H1 (cell line): ENCODE data around the gene RRP9. TPM values are rescaled to one million over a fixed set of nuclear protein-coding genes. Genes with fewer than 3 reads are reported as not detected.

Experiments
- CTCF ChIA-PET: fragments of 300-600 bp; sonication (Branson Sonifier 250); formaldehyde crosslinking; loops from one replicate; lab custom pipeline; 2021; ENCODE audit not compliant: partially characterized antibody; lab: Charles Lee
- POLR2A ChIA-PET: fragments of 300-600 bp; sonication (Branson Sonifier 250); formaldehyde crosslinking; loops from one replicate; lab custom pipeline; 2021; ENCODE audit warnings: inconsistent platforms; ENCODE audit not compliant: partially characterized antibody; lab: Charles Lee
- DNase-seq, 2 experiments: peaks; one replicate each; pipeline versions ENCODE4 v3.0.0 to v3.0.0-alpha.2; 2010 to 2022; ENCODE audit warnings: low spot score in 2 of 2, low read depth in 1 of 2, mixed read lengths in 1 of 2
- FAIRE-seq: peaks from 2 replicates; lab custom pipeline; 2011; peaks lifted over from hg19 to GRCh38; lab: Jason Lieb, UNC
- H2AFZ ChIP-seq: 2 replicates; pipeline ENCODE4 v1.8.1; 2012; ENCODE audit warnings: low read length, inconsistent platforms
- H2AK5ac ChIP-seq: 2 replicates; pipeline ENCODE4 v1.6.1; 2013; ENCODE audit warnings: low read depth, low read length
- H2BK120ac ChIP-seq: replicated peaks from 2 replicates; pipeline ENCODE3; 2013; ENCODE audit warnings: low read depth, low read length, inconsistent platforms
- H2BK12ac ChIP-seq: 2 replicates; pipeline ENCODE4 v1.6.1; 2013; ENCODE audit warnings: low read depth, low read length
- H2BK15ac ChIP-seq: 2 replicates; pipeline ENCODE4 v1.6.1; 2013; ENCODE audit warnings: low read length
- H2BK20ac ChIP-seq: 2 replicates; pipeline ENCODE4 v1.6.1; 2013; ENCODE audit warnings: low read length
- H2BK5ac ChIP-seq: 2 replicates; pipeline ENCODE4 v1.6.1; 2013; ENCODE audit warnings: low read depth, low read length
- H3K14ac ChIP-seq: 2 replicates; pipeline ENCODE4 v1.6.1; 2013; ENCODE audit warnings: inconsistent platforms; ENCODE audit not compliant: insufficient read length
- H3K18ac ChIP-seq: 2 replicates; pipeline ENCODE4 v1.6.1; 2013; ENCODE audit warnings: low read length; ENCODE audit errors: extremely low read depth
- H3K23ac ChIP-seq: 2 replicates; pipeline ENCODE4 v1.6.1; 2013; ENCODE audit warnings: inconsistent platforms; ENCODE audit not compliant: insufficient read length
- H3K23me2 ChIP-seq: 2 replicates; pipeline ENCODE4 v1.6.1; 2013; ENCODE audit warnings: low read depth, low read length
- H3K27ac ChIP-seq: 2 replicates; pipeline ENCODE4 v1.6.1; 2011; ENCODE audit warnings: low read depth, low read length, inconsistent platforms
- H3K27me3 ChIP-seq, 4 experiments: replicated peaks in 1 of 4; 1 replicate in 1 of 4; 2 replicates in 3 of 4; pipeline versions ENCODE4 v1.6.1 to v1.8.1; 2011 to 2013; ENCODE audit warnings: low read length in 3 of 4, mild to moderate bottlenecking in 3 of 4, inconsistent platforms in 2 of 4, mixed read lengths in 2 of 4, moderate library complexity in 1 of 4; ENCODE audit not compliant: control insufficient read depth in 3 of 4, insufficient read depth in 3 of 4; ENCODE audit errors: extremely low read depth in 1 of 4
- H3K36me3 ChIP-seq, 4 experiments: 2 replicates each; pipeline versions ENCODE4 v1.6.1 to v1.8.1; 2011 to 2013; ENCODE audit warnings: mild to moderate bottlenecking in 4 of 4, low read length in 3 of 4, moderate library complexity in 2 of 4, control low read depth in 1 of 4, inconsistent platforms in 1 of 4; ENCODE audit not compliant: insufficient read depth in 4 of 4, control insufficient read depth in 2 of 4
- H3K4ac ChIP-seq: replicated peaks from 2 replicates; pipeline ENCODE3; 2013; ENCODE audit warnings: low read length, low read depth, mixed read lengths, inconsistent platforms; ENCODE audit not compliant: insufficient read length
- H3K4me1 ChIP-seq, 4 experiments: replicated peaks in 1 of 4; 1 replicate in 1 of 4; 2 replicates in 3 of 4; pipeline versions ENCODE4 v1.6.1 to v1.8.1; 2011 to 2013; ENCODE audit warnings: low read length in 3 of 4, inconsistent platforms in 2 of 4, mixed read lengths in 1 of 4; ENCODE audit not compliant: insufficient read depth in 4 of 4, control insufficient read depth in 3 of 4
- H3K4me2 ChIP-seq, 2 experiments: 2 replicates each; pipeline versions ENCODE4 v1.6.1 to v1.8.1; 2011 to 2013; ENCODE audit warnings: low read depth in 2 of 2, low read length in 2 of 2, control low read depth in 1 of 2, inconsistent platforms in 1 of 2, mild to moderate bottlenecking in 1 of 2; ENCODE audit not compliant: insufficient read depth in 1 of 2
- H3K4me3 ChIP-seq, 4 experiments: fragments of 200-600, 300-600 bp in 1 of 4; sonication (generic), shearing (Covaris generic), sonication (Bioruptor Twin) in 1 of 4; 2 replicates each; pipeline versions ENCODE4 v1.5.1 to v1.8.1; 2011 to 2016; ENCODE audit warnings: low read length in 4 of 4, low read depth in 3 of 4, control low read depth in 2 of 4, inconsistent platforms in 2 of 4, mild to moderate bottlenecking in 2 of 4, mixed read lengths in 1 of 4, moderate library complexity in 1 of 4; ENCODE audit not compliant: insufficient read depth in 2 of 4; ENCODE audit errors: extremely low read depth in 1 of 4
- H3K56ac ChIP-seq: replicated peaks from 2 replicates; pipeline ENCODE3; 2013; ENCODE audit warnings: low read depth, mild to moderate bottlenecking, mixed read lengths, low read length, inconsistent platforms; ENCODE audit not compliant: insufficient read length
- H3K79me1 ChIP-seq: 2 replicates; pipeline ENCODE4 v1.6.1; 2013; ENCODE audit warnings: low read depth, low read length, control low read depth
- H3K79me2 ChIP-seq, 2 experiments: 2 replicates each; pipeline versions ENCODE4 v1.6.1 to v1.8.1; 2012 to 2013; ENCODE audit warnings: low read length in 2 of 2, mild to moderate bottlenecking in 2 of 2, inconsistent platforms in 1 of 2; ENCODE audit not compliant: insufficient read depth in 2 of 2, control insufficient read depth in 1 of 2
- H3K9ac ChIP-seq, 4 experiments: replicated peaks in 1 of 4; 1 replicate in 1 of 4; 2 replicates in 3 of 4; pipeline versions ENCODE4 v1.6.1 to v1.8.1; 2011 to 2013; ENCODE audit warnings: low read depth in 3 of 4, low read length in 3 of 4, control low read depth in 2 of 4, mild to moderate bottlenecking in 2 of 4, moderate library complexity in 2 of 4, inconsistent platforms in 1 of 4; ENCODE audit errors: extremely low read depth in 1 of 4
- H3K9me3 ChIP-seq, 2 experiments: 2 replicates each; pipeline versions ENCODE4 v1.6.1 to v1.8.1; 2012 to 2013; ENCODE audit warnings: mild to moderate bottlenecking in 2 of 2, moderate library complexity in 2 of 2, control low read depth in 1 of 2, inconsistent platforms in 1 of 2, low read depth in 1 of 2, low read length in 1 of 2, mixed read lengths in 1 of 2; ENCODE audit not compliant: insufficient read depth in 2 of 2
- H4K20me1 ChIP-seq, 2 experiments: replicated peaks in 1 of 2; 2 replicates each; pipeline versions ENCODE3 to v1.8.1; 2011 to 2013; ENCODE audit warnings: inconsistent platforms in 2 of 2, low read length in 2 of 2, mild to moderate bottlenecking in 1 of 2; ENCODE audit not compliant: insufficient read depth in 2 of 2, control insufficient read depth in 1 of 2
- H4K5ac ChIP-seq: 2 replicates; pipeline ENCODE4 v1.6.1; 2013; ENCODE audit warnings: low read length, low read depth, mixed read lengths, inconsistent platforms; ENCODE audit not compliant: insufficient read length
- H4K8ac ChIP-seq: 2 replicates; pipeline ENCODE4 v1.8.0; 2013; ENCODE audit warnings: mild to moderate bottlenecking, moderate library complexity, low read length, inconsistent platforms; ENCODE audit not compliant: insufficient read depth; ENCODE audit errors: extremely low read depth
- H4K91ac ChIP-seq: replicated peaks from 2 replicates; pipeline ENCODE3; 2013; ENCODE audit warnings: low read length, mixed read lengths, inconsistent platforms; ENCODE audit not compliant: insufficient read length
- ASH2L ChIP-seq: fragments of 200-600, 300-600 bp; sonication (generic); IDR thresholded peaks from one replicate; pipeline ENCODE4 v1.7.1; 2017; ENCODE audit warnings: low read length
- E2F6 ChIP-seq: IDR thresholded peaks from 2 replicates; pipeline ENCODE4 v1.6.1; 2012; ENCODE audit warnings: inconsistent platforms
- GTF2F1 ChIP-seq: IDR thresholded peaks from 2 replicates; pipeline ENCODE4 v1.6.1; 2012; ENCODE audit warnings: low read depth, low read length, improper control_type of control experiment, borderline replicate concordance
- MAFK ChIP-seq: IDR thresholded peaks from 2 replicates; pipeline ENCODE4 v1.6.1; 2012; ENCODE audit warnings: low read depth, mild to moderate bottlenecking, improper control_type of control experiment, low read length
- POLR2AphosphoS5 ChIP-seq: IDR thresholded peaks from 2 replicates; pipeline ENCODE4 v1.6.1; 2011; ENCODE audit warnings: low read depth, low read length
- POU5F1 ChIP-seq: IDR thresholded peaks from 2 replicates; pipeline ENCODE4 v1.6.1; 2011; ENCODE audit warnings: low read depth, mild to moderate bottlenecking, low read length, moderate library complexity
- RXRA ChIP-seq: IDR thresholded peaks from 2 replicates; pipeline ENCODE4 v1.6.1; 2011; ENCODE audit warnings: low read depth, mild to moderate bottlenecking, low read length, moderate library complexity; ENCODE audit not compliant: insufficient read depth
- SIRT6 ChIP-seq: IDR thresholded peaks from one replicate; pipeline ENCODE4 v1.7.1; 2012; ENCODE audit warnings: low read length, inconsistent platforms
- SP4 ChIP-seq: IDR thresholded peaks from 2 replicates; pipeline ENCODE4 v1.6.1; 2012; ENCODE audit warnings: low read length, inconsistent platforms
- TEAD4 ChIP-seq: IDR thresholded peaks from 2 replicates; pipeline ENCODE4 v1.6.1; 2012; ENCODE audit warnings: low read depth, low read length, inconsistent platforms, mixed read lengths
- WGBS, 2 experiments: shearing (Covaris generic) in 1 of 2; methylation state at CpG; one replicate each; pipeline versions ENCODE4 v1.1.6 to v1.1.7; 2013 to 2015; ENCODE audit warnings: low lambda C conversion rate in 2 of 2, mixed read lengths in 2 of 2, inconsistent platforms in 1 of 2, low coverage in 1 of 2, missing lambda C conversion rate in 1 of 2; ENCODE audit not compliant: insufficient replicate concordance in 2 of 2, insufficient coverage in 1 of 2, insufficient read length in 1 of 2; ENCODE audit errors: extremely low coverage in 1 of 2, missing lambda C conversion rate in 1 of 2; 5-methylcytosine and 5-hydroxymethylcytosine counted together
- polyA plus RNA-seq, 7 experiments: library from polyadenylated mRNA; depleted of rRNA in 3 of 7; stranded (reverse) in 5 of 7; unstranded in 2 of 7; fragments of >200 nt in 5 of 7; fragments of 200-250 nt in 2 of 7; gene quantifications; 1 replicate in 5 of 7; 2 replicates in 1 of 7; 4 replicates in 1 of 7; pipeline versions ENCODE4 v1.2.1 to v1.2.3, GENCODE V29; 2011 to 2013; ENCODE audit warnings: missing spikeins in 2 of 7, mixed read lengths in 2 of 7
- total RNA-seq: library from RNA; stranded (reverse); fragmentation: NEBNext Ultra II Directional; extraction: Animal tissue kit (Norgen Biotek cat#: 25700); gene quantifications from 2 replicates; pipeline ENCODE4 v1.2.1, GENCODE V29; 2021
- TF ChIP-seq, protein P1 (sequence below): IDR thresholded peaks from 2 replicates; pipeline ENCODE4 v1.6.1; 2012; ENCODE audit warnings: inconsistent platforms

RRP9 gene
- total and polyA plus RNA-seq, 2 of the 8 experiments (the other 6 are each of a cell fraction or from before 2014, with no cell fraction given), result 55.6 to 68.9 TPM

GRCh38 chr3:51968883-51969678 lies 27.4 kb upstream of the RRP9 start:
- H3K79me1 ChIP-seq, result no peaks in the 10 kb centered on the region
- H2AK5ac ChIP-seq, result peak overlapping the region; percentile 46; the same call in 1 of the 2 replicates
- peaks cover 0 to 9% (median 4%) of the 10 kb centered on the region in 4 experiments; a peak in 4 of 7 replicates for H3K27me3 ChIP-seq
- peak overlapping the region; percentile 49 for H2BK5ac ChIP-seq
- no peak overlapping the region for H2AFZ ChIP-seq
- peaks cover 12 to 43% (median 31%) of the 10 kb centered on the region in 4 experiments for H3K4me1 ChIP-seq
- H3K23ac ChIP-seq, result no peak overlapping the region
- H4K5ac ChIP-seq, result peak overlapping the region; percentile 91
- H3K4ac ChIP-seq, result peak overlapping the region; percentile 69
- no peak overlapping the region for H3K14ac ChIP-seq
- H3K4me3 ChIP-seq, result peak overlapping the region in 2 of 4 experiments; percentile 36 to 90; a peak in 5 of 8 replicates
- H3K9me3 ChIP-seq, result no peaks in the 10 kb centered on the region; a peak in 1 of 4 replicates
- ChIA-PET CTCF (interaction anchor here (0.6 to 10.5 kb wide), 14 partner anchors 9 to 250 kb away, joined by 3 to 66 read pairs (median 5); partner anchors contain the start of genes ACY1, GPR62, PARP3 and RPL29), POLR2A (interaction anchor here (0.8 to 29.3 kb wide), 14 partner anchors 10 to 1604 kb away, joined by 3 to 923 read pairs (median 4); partner anchors contain the start of genes ABHD14A, ABHD14B, ACY1 and DCAF1)
- H3K9ac ChIP-seq, result peak overlapping the region in 3 of 4 experiments; percentile 34 to 60 (median 55); a peak in 6 of 7 replicates
- no peak overlapping the region for H3K56ac ChIP-seq
- H3K4me2 ChIP-seq, result peak overlapping the region; percentile 85 to 90
- peak overlapping the region; percentile 96 for H4K91ac ChIP-seq
- H3K23me2 ChIP-seq, result peaks cover 13% of the 10 kb centered on the region; the same call in 1 of the 2 replicates
- H2BK12ac ChIP-seq, result peak overlapping the region; percentile 95
- peak overlapping the region; percentile 45 for H2BK120ac ChIP-seq
- H2BK15ac ChIP-seq, result no peak overlapping the region; the same call in 1 of the 2 replicates
- no peaks in the 10 kb centered on the region for H3K79me2 ChIP-seq
- H3K18ac ChIP-seq, result peak overlapping the region; percentile 98
- FAIRE-seq, result no peak
- peak overlapping the region; percentile 90 for H4K8ac ChIP-seq
- peaks cover 0 to 5% of the 10 kb centered on the region in 2 experiments for H4K20me1 ChIP-seq
- no peak overlapping the region for H3K27ac ChIP-seq
- no peaks in the 10 kb centered on the region for H3K36me3 ChIP-seq
- 79% methylated on average over 6 of the region's 6 CpGs; no CpG with 5 or more reads in 1 of the 2 experiments for WGBS, 2 experiments
- DNase-seq, result no peak
- H2BK20ac ChIP-seq, result peak overlapping the region; percentile 24
- TF ChIP-seq E2F6, result no peak
- TF ChIP-seq SP4, result no peak
- TF ChIP-seq ASH2L, result no peak
- TF ChIP-seq POLR2AphosphoS5, result no peak
- no peak for TF ChIP-seq POU5F1
- no peak for TF ChIP-seq RXRA
- no peak for TF ChIP-seq GTF2F1
- TF ChIP-seq MAFK, result no peak
- no peak for TF ChIP-seq SIRT6
- no peak for TF ChIP-seq TEAD4
- TF ChIP-seq, protein P1, sequence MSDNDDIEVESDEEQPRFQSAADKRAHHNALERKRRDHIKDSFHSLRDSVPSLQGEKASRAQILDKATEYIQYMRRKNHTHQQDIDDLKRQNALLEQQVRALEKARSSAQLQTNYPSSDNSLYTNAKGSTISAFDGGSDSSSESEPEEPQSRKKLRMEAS, result no peak
